Measurements from ENCODE around the gene UIMC1.
"Not testable (repeated sequence)": the region's sequence is repeated elsewhere in the genome, so short reads cannot be mapped to it uniquely, and the experiment has no call there.

UIMC1 gene

DNA sequence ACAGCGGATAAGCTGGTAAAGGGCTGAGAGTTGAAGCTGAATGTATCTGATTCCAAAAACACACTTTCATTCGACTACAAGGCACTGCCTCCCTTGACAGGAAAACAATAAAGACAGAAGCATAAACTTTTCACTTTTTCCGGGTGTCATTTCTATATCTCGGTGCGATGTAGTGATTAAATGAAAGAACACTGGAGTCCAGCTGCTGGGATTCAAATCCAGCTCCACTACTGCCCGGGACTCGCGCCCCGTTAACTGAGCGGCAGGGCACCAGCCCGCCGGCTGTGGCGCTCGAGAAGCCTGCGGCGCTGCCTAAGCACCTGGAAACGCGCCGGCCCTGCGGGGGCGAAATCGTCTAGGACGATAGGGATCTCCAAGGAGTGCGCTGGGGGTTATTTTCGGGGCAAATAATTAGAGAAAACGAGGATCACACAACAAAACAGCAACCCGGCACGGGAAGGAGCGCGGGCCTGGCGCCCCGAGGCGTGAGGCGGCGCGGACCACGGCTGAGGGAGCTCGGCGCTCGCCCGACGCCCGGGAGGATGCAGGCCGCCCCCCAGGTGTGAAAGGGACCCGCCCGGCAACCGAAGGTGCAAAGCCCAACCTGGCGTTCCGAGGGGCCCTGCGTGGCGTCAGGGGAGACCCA lies 837 bp downstream of the UIMC1 start:
- DNase-seq: peak in 11 of 14 donors; percentile 29 to 71 (median 59)

DNA sequence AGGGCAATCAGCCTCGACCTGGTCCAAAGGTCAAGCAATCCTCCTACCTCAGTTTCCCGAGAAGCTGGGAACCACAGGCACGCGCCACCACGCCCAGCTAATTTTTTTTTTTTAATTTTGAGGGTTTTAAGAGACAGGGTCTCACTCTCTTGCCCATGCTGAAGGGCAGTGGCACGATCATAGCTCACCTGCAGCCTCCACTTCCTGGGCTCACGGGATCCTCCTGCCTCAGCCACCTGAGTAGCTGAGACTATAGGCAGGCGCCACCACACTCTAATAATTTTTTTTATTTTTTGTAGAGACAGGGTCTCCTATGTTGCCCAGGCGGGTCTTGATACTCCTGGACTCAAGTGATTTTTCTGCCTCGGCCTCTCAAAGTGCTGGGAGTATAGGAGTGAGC lies 1.6 kb downstream of the UIMC1 start:
- DNase-seq: no peak

DNA sequence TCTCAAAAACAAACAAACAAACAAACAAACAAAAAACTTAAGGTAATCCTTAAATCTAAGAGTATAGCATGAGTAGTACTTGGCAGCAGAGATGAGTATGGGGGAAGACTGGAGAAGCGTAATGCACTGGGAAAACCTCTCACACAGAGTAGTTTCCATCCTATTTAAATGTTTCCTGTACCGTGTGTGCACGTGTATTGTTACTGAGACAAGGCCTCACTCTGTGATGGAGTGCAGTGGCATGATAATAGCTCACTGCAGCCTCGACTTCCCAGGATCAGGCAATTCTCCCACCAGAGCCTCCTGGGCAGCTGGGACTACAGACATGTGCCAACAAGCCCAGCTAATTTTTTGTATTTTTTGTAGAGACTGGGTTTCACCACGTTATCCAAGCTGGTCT lies 2.9 kb downstream of the UIMC1 start:
- no peak for DNase-seq

DNA sequence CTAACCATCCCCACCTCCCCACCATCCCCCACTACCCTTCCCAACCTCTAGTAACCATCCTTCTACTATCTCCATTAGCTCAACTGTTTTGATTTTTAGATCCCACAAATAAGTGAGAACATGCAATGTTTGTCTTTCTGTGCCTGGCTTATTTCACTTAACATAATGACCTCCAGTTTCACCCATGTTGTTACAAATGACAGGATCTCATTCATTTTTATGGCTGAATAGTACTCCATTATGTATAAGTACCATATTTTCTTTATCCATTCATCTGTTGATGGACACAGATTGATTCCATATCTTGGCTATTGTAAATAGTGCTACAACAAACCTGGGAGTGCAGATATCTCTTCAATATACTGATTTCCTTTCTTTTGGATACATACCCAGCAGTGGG lies 7.1 kb downstream of the UIMC1 start:
- DNase-seq: not testable (repeated sequence)

DNA sequence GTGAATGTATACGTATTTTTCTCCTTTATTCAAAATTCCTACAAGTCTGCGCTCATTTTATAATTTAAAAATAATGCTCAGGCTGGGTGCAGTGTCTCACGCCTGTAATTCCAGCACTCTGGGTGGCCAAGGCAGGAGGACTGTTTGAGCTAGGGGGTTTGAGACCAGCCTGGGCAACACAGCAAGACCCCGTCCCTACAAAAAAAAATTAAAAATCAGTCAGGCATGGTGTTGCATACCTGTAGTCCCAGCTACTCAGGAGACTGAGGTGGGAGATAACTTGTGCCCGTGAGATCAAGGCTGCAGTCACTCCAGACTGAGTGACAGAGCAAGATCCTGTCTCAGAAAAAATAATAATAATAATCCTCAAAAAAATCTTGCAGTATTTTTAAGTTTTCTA lies 7.8 kb downstream of the UIMC1 start:
- DNase-seq: no peak

DNA sequence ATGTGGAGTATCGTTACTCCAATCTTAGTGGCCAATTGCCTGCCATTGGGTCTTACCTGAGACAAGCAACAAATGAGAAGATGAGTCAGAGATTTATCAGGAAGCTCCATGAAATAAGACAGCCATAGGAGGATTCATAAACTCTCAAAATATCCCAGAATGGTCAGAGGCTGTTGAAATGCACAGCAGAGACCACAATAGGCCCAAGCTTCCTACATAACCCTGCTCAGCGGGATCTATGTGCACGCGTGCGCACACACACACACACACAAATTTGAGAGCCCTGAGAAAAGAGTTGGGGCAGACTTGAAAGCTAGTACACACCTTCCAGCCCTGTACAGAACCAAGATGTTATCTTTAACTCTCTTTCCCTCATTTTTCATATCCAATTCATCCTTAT lies 9.8 kb downstream of the UIMC1 start:
- DNase-seq: no peak

DNA sequence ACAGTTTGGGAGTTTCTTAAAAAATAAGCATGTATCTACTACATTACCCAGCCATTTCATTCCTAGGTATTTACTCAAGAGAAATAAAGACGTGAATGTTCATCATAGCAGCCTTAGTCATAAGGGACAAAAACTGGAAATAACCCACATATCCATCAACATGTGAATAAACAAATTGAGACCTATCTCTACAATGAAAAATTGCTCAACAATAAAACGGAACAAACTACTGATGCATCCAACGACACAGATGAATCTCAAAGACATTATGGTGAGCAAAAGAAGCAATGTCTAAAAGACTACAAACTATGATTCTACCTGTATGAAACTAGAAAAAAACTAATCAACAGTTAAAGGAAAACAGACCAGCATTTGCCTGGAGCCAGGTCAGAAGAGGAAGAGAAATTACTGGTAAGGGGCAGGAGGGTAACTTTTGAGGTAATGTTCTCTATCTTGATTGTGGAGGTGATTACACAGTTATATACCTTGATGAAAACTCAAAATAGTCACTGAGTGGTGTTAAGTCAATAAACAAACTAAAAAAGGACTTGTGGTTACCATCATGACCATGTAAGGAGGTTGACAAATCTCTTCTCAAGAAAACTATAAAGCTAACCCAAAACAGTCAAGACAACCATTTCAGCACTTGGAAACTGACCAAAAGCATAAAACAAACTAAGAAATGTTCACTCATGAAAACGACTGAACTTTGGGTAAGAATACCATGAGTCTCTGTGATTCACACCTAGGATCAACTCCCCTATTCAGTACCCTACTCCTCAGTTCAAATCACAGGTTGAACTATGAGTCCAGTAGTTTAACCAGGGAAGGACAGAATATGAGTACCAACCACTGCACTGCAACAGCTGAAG lies 10.4 kb downstream of the UIMC1 start:
- DNase-seq: no peak

DNA sequence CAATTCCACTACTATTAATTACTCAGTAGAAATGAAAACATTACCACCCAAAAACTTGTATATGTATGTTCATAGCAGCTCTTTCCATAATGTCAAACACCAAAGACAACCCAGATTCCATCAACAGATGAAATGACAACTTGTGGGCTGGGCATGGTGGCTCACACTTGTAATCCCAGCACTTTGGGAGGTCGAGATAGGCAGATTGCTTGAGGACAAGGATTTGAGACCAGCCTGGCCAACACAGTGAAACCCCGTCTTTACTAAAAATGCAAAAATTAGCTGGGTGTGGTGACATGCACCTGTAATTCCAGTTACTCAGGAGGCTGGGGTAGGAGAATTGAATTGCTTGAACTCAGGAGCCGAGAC lies 11.5 kb downstream of the UIMC1 start:
- no peak for DNase-seq

DNA sequence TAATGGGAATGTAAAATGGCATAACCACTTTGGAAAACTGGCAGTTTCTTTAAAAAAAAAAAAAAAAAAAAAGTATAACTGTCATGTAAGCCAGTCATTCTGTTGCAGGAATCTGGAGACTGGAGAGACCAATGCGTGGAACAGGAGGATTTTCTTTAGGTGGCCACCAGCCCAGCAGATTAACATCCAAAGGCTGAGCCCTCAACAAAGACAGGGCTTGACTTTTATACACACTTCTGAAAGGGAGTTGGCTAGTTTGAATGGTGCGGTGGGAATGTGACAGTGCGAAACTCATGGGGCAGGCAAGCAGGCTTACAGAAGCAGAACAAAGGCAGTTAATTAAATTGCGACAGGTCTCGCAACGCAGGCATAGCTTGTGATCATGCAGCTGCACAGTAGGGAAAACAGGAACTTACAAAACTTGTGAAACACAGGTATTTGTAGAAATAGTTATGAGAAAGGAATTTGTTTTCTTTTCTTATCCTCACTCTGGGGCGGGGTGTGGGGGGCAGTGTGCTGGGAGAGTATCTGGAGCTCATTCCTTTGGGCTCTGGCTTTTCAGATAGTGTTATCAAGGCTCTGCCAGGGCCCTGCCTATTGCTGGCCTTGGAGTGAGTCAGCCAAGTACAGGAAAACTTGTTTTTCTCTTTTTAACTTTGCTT lies 12.0 kb downstream of the UIMC1 start:
- DNase-seq: no peak

DNA sequence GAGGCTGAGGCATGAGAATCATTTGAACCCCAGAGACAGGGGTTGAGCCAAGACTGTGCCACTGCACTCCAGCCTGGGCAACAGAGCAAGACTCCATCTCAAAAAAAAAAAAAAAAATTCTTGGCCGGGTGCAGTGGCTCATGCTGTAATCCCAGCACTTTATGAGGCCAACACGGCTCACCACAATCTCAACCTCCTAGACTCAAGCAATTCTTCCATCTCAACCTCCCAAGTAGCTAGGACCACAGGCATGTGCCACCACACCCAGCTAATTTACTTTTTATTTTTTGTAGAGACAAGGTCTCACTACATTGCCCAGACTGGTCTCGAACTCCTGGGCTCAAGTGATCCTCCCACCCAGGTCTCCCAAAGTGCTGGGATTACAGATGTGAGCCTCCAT lies 13.5 kb downstream of the UIMC1 start:
- not testable (repeated sequence) for DNase-seq

DNA sequence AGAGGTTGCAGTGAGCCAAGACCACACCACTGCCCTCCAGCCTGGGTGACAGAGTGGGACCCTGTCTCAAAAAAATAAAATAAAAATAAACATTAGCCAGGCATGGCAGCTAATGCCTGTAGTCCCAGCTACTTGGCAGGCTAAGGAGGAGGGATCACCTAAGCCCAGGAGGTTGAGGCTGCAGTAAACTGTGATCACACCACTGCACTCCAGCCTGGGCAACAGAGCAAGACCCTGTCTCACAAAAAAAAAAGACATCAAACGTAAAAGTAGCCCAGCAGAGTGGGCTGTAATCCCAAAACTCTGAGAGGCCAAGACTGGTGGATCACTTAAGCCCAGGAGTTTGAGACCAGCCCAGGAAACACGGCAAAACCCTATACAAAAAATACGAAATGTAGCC lies 19.0 kb downstream of the UIMC1 start:
- no peak for DNase-seq

DNA sequence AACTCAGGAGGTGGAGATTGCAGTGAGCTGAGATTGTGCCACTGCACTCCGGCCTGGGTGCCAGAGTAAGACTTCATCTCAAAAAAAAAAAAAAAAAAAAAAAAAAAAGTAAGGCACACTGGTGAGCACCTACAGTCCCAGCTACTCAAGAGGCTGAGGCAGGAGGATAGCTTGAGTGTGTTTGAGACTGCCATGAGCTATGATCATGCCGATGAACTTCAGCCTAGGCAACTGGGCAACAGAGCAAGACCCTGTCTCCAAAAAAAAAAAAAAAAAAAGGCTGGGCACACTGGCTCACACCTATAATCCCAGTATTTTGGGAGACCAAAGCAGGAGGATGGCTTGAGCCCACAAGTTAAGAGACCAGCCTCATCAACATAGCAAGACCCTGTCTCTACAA lies 20.3 kb downstream of the UIMC1 start:
- DNase-seq: no peak

DNA sequence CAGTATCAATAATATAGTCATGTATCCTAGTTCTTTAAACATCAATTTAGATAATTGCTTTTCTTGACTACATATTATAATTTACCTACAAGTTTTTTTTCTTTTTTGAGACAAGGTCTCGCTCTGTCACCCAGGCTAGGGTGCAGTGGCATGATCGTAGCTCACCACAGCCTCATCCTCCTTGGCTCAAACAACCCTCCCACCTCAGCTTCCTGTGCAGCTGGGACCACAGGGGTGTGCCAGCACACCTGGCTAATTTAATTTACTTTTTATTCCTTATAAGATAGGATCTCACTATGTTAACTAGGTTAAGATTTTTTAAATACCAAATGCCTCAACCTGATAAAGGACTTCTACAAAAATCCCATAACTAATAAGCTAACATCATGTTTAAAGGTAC lies 21.1 kb downstream of the UIMC1 start:
- no peak for DNase-seq

DNA sequence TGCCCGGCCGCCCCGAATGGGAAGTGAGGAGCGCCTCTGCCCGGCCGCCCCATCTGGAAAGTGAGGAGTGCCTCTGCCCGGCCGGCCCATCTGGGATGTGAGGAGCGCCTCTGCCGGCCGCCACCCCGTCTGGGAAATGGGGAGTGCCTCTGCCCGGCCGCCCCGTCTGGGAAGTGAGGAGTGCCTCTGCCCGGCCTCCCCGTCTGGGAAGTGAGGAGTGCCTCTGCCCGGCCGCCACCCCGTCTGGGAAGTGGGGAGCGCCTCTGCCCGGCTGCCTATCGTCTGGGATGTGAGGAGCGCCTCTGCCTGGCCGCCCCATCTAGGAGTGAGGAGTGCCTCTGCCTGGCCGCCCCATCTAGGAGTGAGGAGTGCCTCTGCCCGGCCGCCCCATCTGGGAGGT lies 22.4 kb downstream of the UIMC1 start:
- DNase-seq: not testable (repeated sequence)

DNA sequence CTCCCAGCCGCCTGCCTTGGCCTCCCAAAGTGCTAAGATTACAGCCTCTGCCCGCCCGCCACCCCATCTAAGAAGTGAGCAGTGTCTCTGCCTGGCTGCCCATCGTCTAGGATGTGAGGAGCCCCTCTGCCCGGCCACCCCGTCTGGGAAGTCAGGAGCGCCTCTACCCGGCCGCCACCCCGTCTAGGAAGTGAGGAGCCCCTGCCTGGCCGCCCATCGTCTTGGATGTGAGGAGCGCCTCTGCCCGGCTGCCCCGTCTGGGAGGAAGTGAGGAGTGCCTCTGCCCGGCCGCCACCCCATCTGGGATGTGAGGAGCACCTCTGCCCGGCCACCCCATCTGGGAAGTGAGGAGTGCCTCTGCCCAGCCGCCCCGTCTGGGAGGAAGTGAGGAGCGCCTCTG lies 23.0 kb downstream of the UIMC1 start:
- DNase-seq: not testable (repeated sequence)

DNA sequence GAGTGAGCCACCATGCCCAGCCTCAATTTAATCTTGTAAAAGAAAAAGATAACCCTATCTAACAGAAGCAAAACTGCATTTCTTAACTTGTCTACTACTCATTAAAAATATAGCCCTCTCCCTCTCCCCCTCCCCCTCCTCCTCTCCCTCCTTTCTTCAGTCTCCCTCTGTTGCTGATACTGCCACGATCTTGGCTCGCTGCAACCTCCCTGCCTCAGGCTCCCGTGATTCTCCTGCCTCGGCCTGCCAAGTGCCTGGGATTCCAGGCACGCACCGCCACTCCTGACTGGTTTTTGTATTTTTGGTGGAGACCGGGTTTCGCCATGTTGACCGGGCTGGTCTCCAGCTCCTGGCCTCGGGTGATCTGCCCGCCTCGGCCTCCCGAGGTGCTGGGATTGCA lies 23.5 kb downstream of the UIMC1 start:
- not testable (repeated sequence) for DNase-seq

DNA sequence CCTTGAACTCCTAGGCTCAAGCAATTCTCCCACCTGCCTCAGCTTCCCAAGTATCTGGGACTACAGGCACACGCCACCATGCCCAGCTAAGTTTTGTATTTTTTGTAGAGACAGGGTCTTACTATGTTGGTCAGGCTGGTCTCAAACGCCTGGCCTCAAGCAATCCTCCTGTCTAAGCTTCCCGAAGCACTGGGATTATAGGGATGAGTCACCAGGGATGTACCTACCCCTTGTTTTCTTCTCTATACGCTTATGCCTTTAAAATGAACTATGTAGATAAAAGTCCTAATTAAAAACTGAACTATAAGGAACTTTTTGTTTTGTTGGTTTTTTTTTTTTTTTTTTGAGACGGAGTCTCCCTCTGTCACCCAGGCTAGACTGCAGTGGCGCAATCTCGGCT lies 25.8 kb downstream of the UIMC1 start:
- DNase-seq: no peak

DNA sequence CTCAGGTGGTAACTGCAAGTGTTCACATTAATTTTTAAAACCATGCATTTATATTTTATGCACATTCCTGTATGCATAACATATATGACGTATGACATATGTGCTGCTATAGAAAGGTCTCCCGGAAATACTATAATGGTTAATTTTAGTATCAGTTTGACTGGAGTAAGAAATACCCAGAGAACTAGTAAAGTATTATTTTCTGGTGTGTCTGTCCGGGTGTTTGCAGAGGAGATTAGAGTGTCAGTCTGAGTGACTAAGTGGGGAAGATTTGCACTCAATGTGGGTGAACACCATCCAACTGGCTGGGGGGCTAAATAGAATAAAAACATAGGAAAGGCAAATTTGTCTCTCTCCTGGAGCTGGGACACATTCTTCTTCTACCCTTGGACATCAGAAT lies 26.9 kb downstream of the UIMC1 start:
- DNase-seq: no peak

DNA sequence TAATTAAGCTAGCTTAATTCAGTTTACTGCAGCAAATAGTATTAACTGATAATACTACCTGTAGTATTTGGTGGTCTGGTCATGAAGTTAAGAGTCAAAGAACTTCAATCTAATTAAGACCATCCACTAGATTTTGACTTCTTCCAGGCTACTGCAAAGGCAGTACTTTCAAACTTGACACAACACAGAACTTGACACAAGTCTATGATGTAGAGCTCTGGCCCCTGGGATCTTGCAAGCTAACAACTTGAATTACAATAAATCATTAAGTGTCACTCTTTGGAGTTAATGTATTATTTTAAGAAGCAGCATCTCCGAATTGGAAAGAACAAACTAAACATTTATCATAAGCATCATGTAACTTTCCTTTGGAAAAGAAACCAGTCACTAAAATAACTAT lies 40.9 kb downstream of the UIMC1 start:
- DNase-seq: no peak

DNA sequence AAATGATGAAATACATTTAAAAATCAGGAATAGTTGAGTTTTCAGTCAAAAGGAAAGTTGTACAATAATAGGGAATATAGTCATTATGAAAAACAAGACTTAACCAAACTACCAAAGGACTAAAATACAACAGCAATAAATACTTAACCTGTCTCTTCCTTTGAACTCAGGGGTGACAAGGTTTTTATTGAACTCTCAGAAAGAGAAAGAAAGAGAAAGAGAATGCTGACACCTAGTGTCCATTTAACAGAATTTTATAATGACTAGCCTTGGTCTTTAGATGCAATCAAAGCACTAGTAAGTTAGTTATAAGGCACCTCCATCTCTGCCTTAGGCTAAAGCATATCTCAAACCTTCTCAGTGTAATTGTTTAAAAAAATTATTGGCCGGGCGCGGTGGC lies 47.5 kb downstream of the UIMC1 start:
- DNase-seq: peak in 1 of 14 donors; percentile 15

DNA sequence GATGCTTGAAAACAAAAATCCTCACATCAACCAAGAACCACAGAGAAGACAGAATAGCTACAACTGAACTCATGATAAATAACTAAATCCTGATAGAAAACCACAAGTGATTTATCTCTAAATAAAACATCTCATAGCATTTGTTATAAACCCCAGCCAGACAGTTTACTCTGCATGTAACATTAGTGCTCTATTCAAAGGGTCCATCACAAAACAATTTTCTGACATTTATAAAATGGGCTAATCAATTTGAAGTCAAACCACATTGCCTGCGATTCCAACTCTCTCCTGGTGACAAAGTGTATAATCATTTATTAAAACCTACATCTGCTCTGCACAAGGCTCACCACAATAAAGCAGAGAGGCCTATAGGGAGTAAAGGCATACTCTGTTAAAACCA lies 49.8 kb downstream of the UIMC1 start:
- DNase-seq: no peak

DNA sequence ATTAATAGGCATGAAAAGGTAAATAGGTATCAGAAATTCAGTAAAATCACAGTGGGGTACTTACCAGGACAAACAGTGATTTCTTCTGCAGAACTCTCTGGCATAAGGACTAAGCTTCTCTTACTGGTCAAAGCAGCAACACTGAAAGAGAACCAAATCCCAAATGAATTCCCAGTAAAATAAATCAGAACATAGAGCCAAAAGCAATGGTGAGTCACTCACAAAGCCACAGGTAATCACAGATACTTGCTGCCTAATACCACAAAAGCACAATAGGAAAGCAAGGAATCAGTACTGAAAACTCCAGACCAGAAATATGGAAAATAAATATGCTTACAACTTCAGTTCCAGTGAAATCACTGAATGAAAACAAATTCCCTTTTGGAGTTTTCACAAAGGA lies 50.7 kb downstream of the UIMC1 start:
- no peak for DNase-seq

DNA sequence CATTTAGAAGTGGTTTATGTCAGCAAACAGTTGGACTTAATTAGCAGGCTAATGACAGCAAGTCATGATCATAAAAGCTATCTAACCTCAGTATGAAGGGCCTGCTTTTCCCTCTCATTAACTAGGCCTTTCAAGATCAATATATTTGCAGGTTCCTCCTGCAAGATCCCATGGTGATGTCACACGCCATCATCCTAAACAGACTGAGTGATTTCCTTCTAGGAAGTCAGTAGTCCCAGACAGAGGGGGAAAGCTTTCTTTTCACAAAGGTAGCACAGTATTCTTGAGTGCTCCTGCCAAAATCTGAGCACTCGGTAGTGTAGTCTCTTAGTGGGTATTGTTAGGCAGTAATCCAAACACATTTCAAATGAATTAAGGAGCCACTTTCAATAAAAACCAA lies 52.5 kb downstream of the UIMC1 start:
- DNase-seq: no peak
